ENCODE data around the gene B3GAT2.

DNA sequence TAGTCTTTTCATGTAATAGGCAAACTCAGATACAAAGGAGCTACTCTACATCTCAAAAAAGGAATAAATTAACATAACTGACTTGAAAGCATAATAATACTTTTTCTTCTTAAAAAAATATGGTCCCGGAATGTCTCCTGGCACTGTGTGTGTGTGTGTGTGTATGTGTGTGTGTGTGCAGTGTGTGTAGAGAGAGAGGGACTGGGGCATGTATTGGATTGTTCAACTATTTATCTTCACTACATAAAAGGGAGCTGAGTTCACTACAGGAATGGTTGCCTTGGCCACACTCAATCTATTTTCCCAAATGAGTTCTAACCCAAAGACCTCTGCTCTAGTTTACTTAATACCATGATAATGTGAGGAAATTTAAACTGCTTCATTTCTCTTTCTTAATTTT, 51.1 kb downstream of the B3GAT2 start:
- TF ChIP-seq POLR2A (IDR thresholded peaks at IDR 0.05), result no peak
- no peak for TF ChIP-seq CTCF (IDR thresholded peaks at IDR 0.05)

Data from adrenal gland (tissue), 5 donors.